GM19452 (cell line): ENCODE data around the gene AGPAT2.

Experiments
- ATAC-seq: cut with Tn5 transposase; IDR thresholded peaks from one replicate; pipeline ENCODE4 v1.9.1; 2021; ENCODE audit not compliant: unreplicated experiment

The AGPAT2 gene

GRCh38 chr9:136690104-136690805 lies 3.0 kb upstream of the AGPAT2 start:
- ATAC-seq = no peak

GRCh38 chr9:136689108-136689460 lies 1.8 kb upstream of the AGPAT2 start:
- ATAC-seq = no peak

- ATAC-seq = no peak
These were observed 1.2 kb upstream of the AGPAT2 start for GRCh38 chr9:136688274-136689107.

GRCh38 chr9:136687721-136688223 lies 515 bp upstream of the AGPAT2 start:
- no peak for ATAC-seq

GRCh38 chr9:136686534-136686793 lies 793 bp downstream of the AGPAT2 start:
- no peak for ATAC-seq

- ATAC-seq = no peak
These were observed 1.3 kb downstream of the AGPAT2 start for GRCh38 chr9:136685790-136686533.

GRCh38 chr9:136685216-136685615 lies 2.0 kb downstream of the AGPAT2 start:
- no peak for ATAC-seq

- ATAC-seq = no peak
These were observed 2.5 kb downstream of the AGPAT2 start for GRCh38 chr9:136684799-136685198.

- ATAC-seq = no peak
These were observed 2.9 kb downstream of the AGPAT2 start for GRCh38 chr9:136684339-136684738.

GRCh38 chr9:136683755-136684154 lies 3.5 kb downstream of the AGPAT2 start:
- ATAC-seq = no peak

GRCh38 chr9:136683173-136683745 lies 4.0 kb downstream of the AGPAT2 start:
- no peak for ATAC-seq

GRCh38 chr9:136682710-136683109 lies 4.5 kb downstream of the AGPAT2 start:
- no peak for ATAC-seq

GRCh38 chr9:136681945-136682699 lies 5.1 kb downstream of the AGPAT2 start:
- no peak for ATAC-seq

- no peak for ATAC-seq
These were observed 6.2 kb downstream of the AGPAT2 start for GRCh38 chr9:136681029-136681428.

- no peak for ATAC-seq
These were observed 7.8 kb downstream of the AGPAT2 start for GRCh38 chr9:136679431-136679941.

- no peak for ATAC-seq
These were observed 8.6 kb downstream of the AGPAT2 start for GRCh38 chr9:136678624-136679023.

- ATAC-seq = no peak
These were observed 9.2 kb downstream of the AGPAT2 start for GRCh38 chr9:136678034-136678433.

GRCh38 chr9:136676920-136677686 lies 10.2 kb downstream of the AGPAT2 start:
- ATAC-seq = no peak

GRCh38 chr9:136676297-136676794 lies 10.9 kb downstream of the AGPAT2 start:
- no peak for ATAC-seq
